Measurements from ENCODE around the gene RPP38.

DNA sequence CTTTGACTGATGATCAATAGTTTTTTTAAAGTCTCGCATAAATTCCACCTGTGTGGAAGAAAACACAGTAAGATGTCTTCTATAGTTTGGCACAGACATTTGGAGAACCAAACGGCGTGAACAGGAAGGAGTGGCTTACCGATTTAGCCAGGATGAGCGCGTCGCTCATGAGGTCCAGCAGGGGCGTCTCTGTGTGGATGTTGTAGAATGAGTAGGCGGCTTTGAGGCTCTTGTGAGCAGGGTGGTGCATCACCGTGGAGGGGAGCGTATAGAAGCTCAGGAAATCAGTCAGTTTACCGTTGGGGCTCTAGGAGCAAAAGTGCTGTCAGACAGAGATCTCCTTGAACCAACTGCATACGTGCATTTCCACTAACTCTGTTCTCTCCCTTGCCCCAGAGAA is 15.5 kb downstream of the RPP38 start:
- TF ChIP-seq, protein P1, sequence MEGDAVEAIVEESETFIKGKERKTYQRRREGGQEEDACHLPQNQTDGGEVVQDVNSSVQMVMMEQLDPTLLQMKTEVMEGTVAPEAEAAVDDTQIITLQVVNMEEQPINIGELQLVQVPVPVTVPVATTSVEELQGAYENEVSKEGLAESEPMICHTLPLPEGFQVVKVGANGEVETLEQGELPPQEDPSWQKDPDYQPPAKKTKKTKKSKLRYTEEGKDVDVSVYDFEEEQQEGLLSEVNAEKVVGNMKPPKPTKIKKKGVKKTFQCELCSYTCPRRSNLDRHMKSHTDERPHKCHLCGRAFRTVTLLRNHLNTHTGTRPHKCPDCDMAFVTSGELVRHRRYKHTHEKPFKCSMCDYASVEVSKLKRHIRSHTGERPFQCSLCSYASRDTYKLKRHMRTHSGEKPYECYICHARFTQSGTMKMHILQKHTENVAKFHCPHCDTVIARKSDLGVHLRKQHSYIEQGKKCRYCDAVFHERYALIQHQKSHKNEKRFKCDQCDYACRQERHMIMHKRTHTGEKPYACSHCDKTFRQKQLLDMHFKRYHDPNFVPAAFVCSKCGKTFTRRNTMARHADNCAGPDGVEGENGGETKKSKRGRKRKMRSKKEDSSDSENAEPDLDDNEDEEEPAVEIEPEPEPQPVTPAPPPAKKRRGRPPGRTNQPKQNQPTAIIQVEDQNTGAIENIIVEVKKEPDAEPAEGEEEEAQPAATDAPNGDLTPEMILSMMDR (conservative IDR thresholded peaks at IDR 0.05; ENCODE audit: low read length), result no peak
- no peak for TF ChIP-seq EZH2phosphoT487 (IDR thresholded peaks at IDR 0.05; ENCODE audit: borderline replicate concordance)
